K562 (cell line): Measurements from ENCODE around the gene ZBTB22. TPM values are rescaled to one million over a fixed set of nuclear protein-coding genes. Genes with fewer than 3 reads are reported as not detected.

Source experiments
- ATAC-seq: fragments of 200-7000 bp; cut with Tn5 transposase; 3 replicates; pipeline ENCODE4 v1.9.1; 2020; ENCODE audit warnings: moderate library complexity
- BruUV-seq: library from RNA; stranded (reverse); fragments of 400-500 nt; replicated peaks from 2 replicates; lab custom pipeline; 2021; lab: Mats Ljungman, UMichigan
- CTCF ChIA-PET: fragments of 300-600 bp; formaldehyde crosslinking; extraction: SDS; loops from one replicate; lab custom pipeline; 2021; ENCODE audit warnings: low intra/inter-chr PET ratio; lab: Yijun Ruan, JAX
- POLR2A ChIA-PET: fragments of 300-600, 350-650 bp; sonication (Branson Sonifier 250); formaldehyde crosslinking; extraction: SDS; loops from one replicate; lab custom pipeline; 2021; ENCODE audit warnings: antibody characterized with exemption, inconsistent platforms; lab: Yijun Ruan, JAX
- DNase-seq, 4 experiments: peaks; one replicate each; pipeline versions ENCODE4 v3.0.0 to v3.0.0-alpha.2; 2011 to 2018; ENCODE audit warnings: low spot score in 3 of 4, mixed read lengths in 3 of 4; ENCODE audit errors: extremely low read depth in 1 of 4
- FAIRE-seq: peaks from 2 replicates; lab custom pipeline; 2011; peaks lifted over from hg19 to GRCh38; lab: Jason Lieb, UNC
- H2AFZ ChIP-seq: 2 replicates; pipeline ENCODE4 v1.6.0; 2011; ENCODE audit warnings: low read depth, low read length, control low read depth, inconsistent platforms
- H3K27ac ChIP-seq: fragments of 200-600 bp; 3 replicates; pipeline ENCODE4 v1.8.0; 2011; ENCODE audit warnings: low read depth, mild to moderate bottlenecking, control low read depth, inconsistent platforms, low read length, moderate library complexity, mixed read lengths; ENCODE audit errors: extremely low read depth
- H3K27me3 ChIP-seq, 2 experiments: fragments of 300-600 bp in 1 of 2; 2 replicates in 1 of 2; 3 replicates in 1 of 2; pipeline versions ENCODE4 v1.6.0 to v1.8.0; 2011; ENCODE audit warnings: inconsistent platforms in 2 of 2, low read length in 2 of 2, mild to moderate bottlenecking in 1 of 2, mixed read lengths in 1 of 2, moderate library complexity in 1 of 2; ENCODE audit not compliant: control insufficient read depth in 2 of 2, insufficient read depth in 2 of 2
- H3K36me3 ChIP-seq: fragments of 300-600 bp; 3 replicates; pipeline ENCODE4 v1.8.0; 2011; ENCODE audit warnings: mild to moderate bottlenecking, low read length, inconsistent platforms; ENCODE audit not compliant: control insufficient read depth, insufficient read depth
- H3K4me1 ChIP-seq, 2 experiments: fragments of 200-600 bp in 1 of 2; replicated peaks in 1 of 2; 2 replicates in 1 of 2; 3 replicates in 1 of 2; pipeline versions ENCODE4 v1.5.1 to v1.8.0; 2011; ENCODE audit warnings: inconsistent platforms in 2 of 2, low read length in 2 of 2, mild to moderate bottlenecking in 1 of 2, mixed read lengths in 1 of 2, moderate library complexity in 1 of 2; ENCODE audit not compliant: control insufficient read depth in 2 of 2, insufficient read depth in 2 of 2
- H3K4me2 ChIP-seq: 2 replicates; pipeline ENCODE4 v1.6.1; 2011; ENCODE audit warnings: low read length, control low read depth, inconsistent platforms, mixed read lengths; ENCODE audit not compliant: insufficient read depth
- H3K4me3 ChIP-seq: fragments of 200-600 bp; sonication (generic), shearing (Covaris generic); 2 replicates; pipeline ENCODE4 v1.5.1; 2016; ENCODE audit warnings: control low read depth, inconsistent platforms
- H3K79me2 ChIP-seq: fragments of 200-600 bp; 3 replicates; pipeline ENCODE4 v1.8.0; 2011; ENCODE audit warnings: low read length, inconsistent platforms; ENCODE audit not compliant: control insufficient read depth, insufficient read depth
- H3K9ac ChIP-seq, 2 experiments: 2 replicates each; pipeline versions ENCODE4 v1.6.0 to v1.6.1; 2011; ENCODE audit warnings: low read depth in 2 of 2, low read length in 2 of 2, control low read depth in 1 of 2, inconsistent platforms in 1 of 2, mild to moderate bottlenecking in 1 of 2, mixed read lengths in 1 of 2; ENCODE audit not compliant: insufficient read depth in 1 of 2
- H3K9me1 ChIP-seq: one replicate; pipeline ENCODE4 v1.6.0; 2011; ENCODE audit warnings: inconsistent platforms, mild to moderate bottlenecking, low read length, moderate library complexity; ENCODE audit not compliant: control insufficient read depth, insufficient read depth
- H3K9me3 ChIP-seq: replicated peaks from 2 replicates; pipeline ENCODE4 v1.5.1; 2011; ENCODE audit warnings: low read depth, low read length, inconsistent platforms; ENCODE audit not compliant: control insufficient read depth, insufficient read depth
- H4K20me1 ChIP-seq: replicated peaks from 2 replicates; pipeline ENCODE4 v1.6.1; 2011; ENCODE audit warnings: low read length, inconsistent platforms, mixed read lengths; ENCODE audit not compliant: control insufficient read depth, insufficient read depth
- ATF7 ChIP-seq: fragments of 450-650 bp; IDR thresholded peaks from 2 replicates; pipeline ENCODE4 v1.7.1; 2014; ENCODE audit warnings: mild to moderate bottlenecking, moderate library complexity
- CBX1 ChIP-seq: sonication (generic); IDR thresholded peaks from 2 replicates; pipeline ENCODE4 v1.6.1; 2016; ENCODE audit warnings: antibody characterized with exemption, low read depth, mild to moderate bottlenecking
- EGR1 ChIP-seq: fragments of 450-650 bp; conservative IDR thresholded peaks from 2 replicates; pipeline ENCODE4 v1.6.1; 2017; ENCODE audit warnings: mild to moderate bottlenecking
- ESRRA ChIP-seq: fragments of 450-650 bp; IDR thresholded peaks from 2 replicates; pipeline ENCODE4 v1.6.1; 2014; ENCODE audit warnings: low read depth, mild to moderate bottlenecking, moderate library complexity, borderline replicate concordance
- FOXP1 ChIP-seq: sonication (generic); formaldehyde crosslinking; IDR thresholded peaks from 2 replicates; pipeline ENCODE4 v1.8.0; 2022; ENCODE audit warnings: mild to moderate bottlenecking, missing genetic modification reagents
- IRF9 ChIP-seq: fragments of 450-650 bp; IDR thresholded peaks from 2 replicates; pipeline ENCODE4 v1.6.1; 2016; ENCODE audit warnings: missing biosample characterization, missing genetic modification characterization
- NFE2 ChIP-seq: IDR thresholded peaks from 2 replicates; pipeline ENCODE4 v1.6.1; 2014; ENCODE audit warnings: antibody characterized with exemption, low read depth
- NR4A1 ChIP-seq, 2 experiments: fragments of 250-450 bp in 1 of 2; fragments of 450-650 bp in 1 of 2; sonication (Bioruptor Pico) in 1 of 2; IDR thresholded peaks; 2 replicates each; pipeline versions ENCODE4 v1.4.0 to v1.6.1; 2016 to 2020; ENCODE audit warnings: mild to moderate bottlenecking in 2 of 2, missing compliant biosample characterization in 1 of 2, missing genetic modification characterization in 1 of 2, moderate library complexity in 1 of 2
- RFX5 ChIP-seq: IDR thresholded peaks from 2 replicates; pipeline ENCODE4 v1.6.1; 2011; ENCODE audit warnings: low read depth, mild to moderate bottlenecking, improper control_type of control experiment, low read length
- SMARCB1 ChIP-seq: IDR thresholded peaks from 2 replicates; pipeline ENCODE4 v1.6.1; 2011; ENCODE audit warnings: improper control_type of control experiment, low read depth; ENCODE audit not compliant: insufficient read length
- U2AF2 ChIP-seq: fragments of 200-400 bp; formaldehyde crosslinking; optimal IDR thresholded peaks from 2 replicates; pipeline ENCODE3; 2017; ENCODE audit warnings: low read depth, mild to moderate bottlenecking, low read length
- WGBS: fragments of 100-300 bp; shearing (Covaris generic); methylation state at CpG from one replicate; pipeline ENCODE4 v1.1.6; 2016; ENCODE audit warnings: low coverage, mixed read lengths; ENCODE audit not compliant: insufficient coverage; ENCODE audit errors: missing lambda C conversion rate; 5-methylcytosine and 5-hydroxymethylcytosine counted together
- in situ Hi-C: fragments of 300-500 bp; cut with MboI; formaldehyde crosslinking; loops from 4 replicates; pipeline ENCODE4 v1.15.0; 2018; ENCODE audit warnings: inconsistent platforms, mixed read lengths
- intact Hi-C: fragments of 100-400 bp; cut with micrococcal nuclease; formaldehyde crosslinking; loops from 2 replicates; pipeline ENCODE4 v1.14.2; 2022
- polyA plus RNA-seq, 8 experiments: library from polyadenylated mRNA; depleted of rRNA in 4 of 8; stranded (reverse) in 5 of 8; unstranded in 3 of 8; fragments of >200 nt; fragmentation: Nextera tagmentation in 2 of 8; fragmentation: Illumina TruSeq in 1 of 8; extraction: Ambion mirVana in 2 of 8; extraction: Trizol in 1 of 8; gene quantifications; 2 replicates each; pipeline versions ENCODE4 v1.2.1 to v1.2.3, GENCODE V29; 2011 to 2014; ENCODE audit warnings: inconsistent platforms in 1 of 8, missing spikeins in 1 of 8
- total RNA-seq, 7 experiments: library from RNA; depleted of rRNA in 6 of 7; stranded (reverse); fragments of >200 nt in 6 of 7; fragmentation: Illumina TruSeq in 2 of 7; extraction: Trizol in 2 of 7; gene quantifications; 2 replicates each; pipeline versions ENCODE4 v1.2.1 to v1.2.3, GENCODE V29; 2011 to 2021; ENCODE audit warnings: low replicate concordance in 1 of 7

ZBTB22 gene
- total and polyA plus RNA-seq, 9 of the 15 experiments (the other 6 are each of a cell fraction or from before 2014, with no cell fraction given), result 0.21 to 11.9 (median 7.1) TPM

- Histone ChIP-seq H3K27me3 (no peaks in the 10 kb centered on the region), H3K79me2 (peaks cover 41% of the 10 kb centered on the region), H2AFZ (peak overlapping the region; percentile 86), H3K27ac (peak overlapping the region; percentile 90), H4K20me1 (peaks cover 7% of the 10 kb centered on the region; the same call in 1 of the 2 replicates), H3K9ac (peak overlapping the region; percentile 84 to 99), H3K36me3 (peaks cover 28% of the 10 kb centered on the region; the same call in 1 of the 3 replicates), H3K4me2 (peak overlapping the region; percentile 95), H3K9me1 (no peaks in the 10 kb centered on the region), H3K9me3 (no peaks in the 10 kb centered on the region), H3K4me3 (peak overlapping the region; percentile 68), H3K4me1 (peaks cover 28 to 48% of the 10 kb centered on the region in 2 experiments)
- intact Hi-C loops (loop anchor here (1.0 to 2.0 kb wide), 2 partner anchors 14 to 112 kb away; partner anchors contain the start of genes RXRB and SLC39A7), in situ Hi-C loops (no loop called here)
- POLR2A ChIA-PET, result interaction anchor here (1.0 to 3.9 kb wide), 5 partner anchors 11 to 106 kb away, joined by 3 to 36 read pairs (median 8); partner anchors contain the start of genes B3GALT4, PFDN6, RGL2 and SYNGAP1
- CTCF ChIA-PET, result interaction anchor here (0.6 kb wide), 1 partner anchor 451 kb away, joined by 3 read pairs; no protein-coding TSS in a partner anchor
- BruUV-seq, result no TSS peak
- WGBS, result 1% methylated on average over 32 of the region's 33 CpGs
- DNase-seq, result peak; percentile 51 to 66 (median 61)
- no peak for FAIRE-seq
- ATAC-seq, result peak; percentile 11
- no peak for TF ChIP-seq U2AF2
- TF ChIP-seq RFX5, result no peak
- 0 out of 2 replicates have a peak, but pooled peaks have one; percentile 23 for TF ChIP-seq ATF7
- TF ChIP-seq FOXP1 (CRISPR knock-in tag), result no peak
- peak; percentile 24; the same call in 1 of the 2 replicates for TF ChIP-seq CBX1
- no peak for TF ChIP-seq NR4A1 (CRISPR knock-in tag; IDR thresholded peaks at IDR 0.05)
- no peak for TF ChIP-seq NR4A1 (tag; IDR thresholded peaks at IDR 0.05)
- TF ChIP-seq SMARCB1, result no peak
- no peak for TF ChIP-seq IRF9 (tag)
- TF ChIP-seq EGR1, result peak; percentile 89
- TF ChIP-seq NFE2, result 0 out of 2 replicates have a peak, but pooled peaks have one; percentile 20
- peak; percentile 30 for TF ChIP-seq ESRRA
These were observed 4.3 kb downstream of the ZBTB22 start for GRCh38 chr6:33313105-33313708.
